ENCODE data around the gene TXNDC11.

The TXNDC11 gene

GRCh38 chr16:11649276-11649675 lies 93.4 kb downstream of the TXNDC11 start:
- DNase-seq: no peak

- DNase-seq: peak; percentile 38
These were observed 99.9 kb downstream of the TXNDC11 start for GRCh38 chr16:11642765-11643116.

GRCh38 chr16:11640987-11641817 lies 101.5 kb downstream of the TXNDC11 start:
- DNase-seq: peak; percentile 80

GRCh38 chr16:11639925-11640899 lies 102.4 kb downstream of the TXNDC11 start:
- DNase-seq: peak; percentile 93

GRCh38 chr16:11639008-11639562 lies 103.6 kb downstream of the TXNDC11 start:
- no peak for DNase-seq

GRCh38 chr16:11638140-11638539 lies 104.5 kb downstream of the TXNDC11 start:
- no peak for DNase-seq

- peak; percentile 54 for DNase-seq
These were observed 105.3 kb downstream of the TXNDC11 start for GRCh38 chr16:11637320-11637719.

- DNase-seq: peak; percentile 99
These were observed 106.4 kb downstream of the TXNDC11 start for GRCh38 chr16:11636172-11636721.

- DNase-seq: no peak
These were observed 106.9 kb downstream of the TXNDC11 start for GRCh38 chr16:11635679-11636171.

GRCh38 chr16:11635113-11635652 lies 107.5 kb downstream of the TXNDC11 start:
- no peak for DNase-seq

GRCh38 chr16:11634312-11634711 lies 108.3 kb downstream of the TXNDC11 start:
- no peak for DNase-seq

- no peak for DNase-seq
These were observed 109.5 kb downstream of the TXNDC11 start for GRCh38 chr16:11633113-11633512.

- DNase-seq: no peak
These were observed 110.2 kb downstream of the TXNDC11 start for GRCh38 chr16:11632455-11632939.

GRCh38 chr16:11631214-11631613 lies 111.4 kb downstream of the TXNDC11 start:
- no peak for DNase-seq

- no peak for DNase-seq
These were observed 111.9 kb downstream of the TXNDC11 start for GRCh38 chr16:11630768-11631056.

GRCh38 chr16:11630046-11630767 lies 112.5 kb downstream of the TXNDC11 start:
- DNase-seq: no peak
